Measurements from ENCODE around the gene CPN2.

DNA sequence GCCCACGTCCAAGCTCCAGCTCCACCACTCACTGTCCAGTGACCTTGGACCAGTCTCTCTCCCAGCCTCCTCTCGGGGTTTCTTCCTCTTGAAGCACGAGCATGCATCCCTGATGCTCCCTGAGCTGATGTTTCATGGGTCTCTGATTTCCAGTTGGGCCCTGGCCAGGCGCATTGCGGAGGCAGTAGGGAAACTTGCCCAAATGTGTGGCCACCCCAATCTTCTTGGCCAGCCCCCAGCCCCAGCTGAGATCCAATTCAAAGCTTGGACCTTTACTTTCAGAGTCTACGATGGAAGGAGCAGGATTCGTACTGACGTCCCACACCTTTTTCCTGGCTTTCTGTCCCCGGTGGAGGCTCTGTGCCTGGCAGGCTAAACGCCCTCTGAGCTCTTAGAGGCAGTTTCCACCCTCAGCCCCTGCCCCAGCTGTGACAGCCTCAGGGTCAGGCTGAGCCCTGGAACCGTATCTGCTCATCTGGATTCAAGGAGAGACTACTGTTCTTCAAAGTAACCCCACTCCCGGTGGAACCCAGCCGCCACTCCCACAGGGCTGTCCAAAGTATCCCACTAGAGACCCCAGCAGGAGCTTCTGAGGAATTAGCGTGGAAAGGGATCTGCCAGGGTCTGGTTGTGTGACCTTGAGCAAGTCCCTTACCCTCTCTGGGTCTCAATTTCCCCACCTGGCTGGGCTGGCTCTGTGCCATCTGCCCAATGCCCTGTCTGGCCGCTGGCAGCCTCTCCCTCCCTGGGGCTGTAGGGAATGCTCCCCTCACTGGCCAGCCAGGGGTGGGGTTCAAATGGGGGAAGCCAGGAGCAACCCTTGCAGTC, 37.4 kb downstream of the CPN2 start:
- TF ChIP-seq CTCF (IDR thresholded peaks at IDR 0.05) (no peak), POLR2A (IDR thresholded peaks at IDR 0.05) (no peak)
